ENCODE measurements around the gene ZNF225.

GRCh38 chr19:44112802-44113137 is 429 bp upstream of the ZNF225 start:
- no peak for TF ChIP-seq POLR2A (IDR thresholded peaks at IDR 0.05; ENCODE audit: low read length)
- TF ChIP-seq GATA1 (IDR thresholded peaks at IDR 0.05; ENCODE audit: low read depth, low read length), result no peak
